ENCODE data around the gene ARHGAP33. TPM values are rescaled to one million over a fixed set of nuclear protein-coding genes. Genes with fewer than 3 reads are reported as not detected.

ARHGAP33 gene
- total RNA-seq, 2 donors from 2014 or later, result 1.3 to 1.4 TPM

DNA sequence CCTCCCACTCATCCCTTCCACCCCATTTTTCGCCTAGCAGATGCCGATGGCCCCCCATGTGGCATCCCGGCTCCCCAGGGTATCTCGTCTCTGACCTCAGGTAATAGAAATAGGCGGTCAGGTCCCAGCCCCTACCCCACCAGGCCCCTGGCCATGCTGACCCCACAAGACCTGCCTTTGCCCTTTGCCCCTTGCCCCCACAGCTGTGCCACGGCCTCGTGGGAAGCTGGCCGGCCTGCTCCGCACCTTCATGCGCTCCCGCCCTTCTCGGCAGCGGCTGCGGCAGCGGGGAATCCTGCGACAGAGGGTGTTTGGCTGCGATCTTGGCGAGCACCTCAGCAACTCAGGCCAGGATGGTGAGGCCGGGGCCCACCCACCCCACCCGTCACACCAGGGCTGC is 5.4 kb downstream of the ARHGAP33 start:
- peaks cover 0 to 6% of the 10 kb centered on the region in 2 donors for H3K4me1 ChIP-seq
- peaks cover 8% of the 10 kb centered on the region for H3K36me3 ChIP-seq
- TF ChIP-seq, protein P1, sequence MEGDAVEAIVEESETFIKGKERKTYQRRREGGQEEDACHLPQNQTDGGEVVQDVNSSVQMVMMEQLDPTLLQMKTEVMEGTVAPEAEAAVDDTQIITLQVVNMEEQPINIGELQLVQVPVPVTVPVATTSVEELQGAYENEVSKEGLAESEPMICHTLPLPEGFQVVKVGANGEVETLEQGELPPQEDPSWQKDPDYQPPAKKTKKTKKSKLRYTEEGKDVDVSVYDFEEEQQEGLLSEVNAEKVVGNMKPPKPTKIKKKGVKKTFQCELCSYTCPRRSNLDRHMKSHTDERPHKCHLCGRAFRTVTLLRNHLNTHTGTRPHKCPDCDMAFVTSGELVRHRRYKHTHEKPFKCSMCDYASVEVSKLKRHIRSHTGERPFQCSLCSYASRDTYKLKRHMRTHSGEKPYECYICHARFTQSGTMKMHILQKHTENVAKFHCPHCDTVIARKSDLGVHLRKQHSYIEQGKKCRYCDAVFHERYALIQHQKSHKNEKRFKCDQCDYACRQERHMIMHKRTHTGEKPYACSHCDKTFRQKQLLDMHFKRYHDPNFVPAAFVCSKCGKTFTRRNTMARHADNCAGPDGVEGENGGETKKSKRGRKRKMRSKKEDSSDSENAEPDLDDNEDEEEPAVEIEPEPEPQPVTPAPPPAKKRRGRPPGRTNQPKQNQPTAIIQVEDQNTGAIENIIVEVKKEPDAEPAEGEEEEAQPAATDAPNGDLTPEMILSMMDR (IDR thresholded peaks at IDR 0.05), result no peak
- H3K4me3 ChIP-seq, result no peak overlapping the region
- H3K27me3 ChIP-seq, result no peaks in the 10 kb centered on the region
- DNase-seq (ENCODE audit: low spot score), result no peak
- no peaks in the 10 kb centered on the region for H3K9me3 ChIP-seq
- no peak overlapping the region for H3K27ac ChIP-seq

- Histone ChIP-seq H3K9me3 (no peaks in the 10 kb centered on the region), H3K27ac (no peak overlapping the region), H3K27me3 (no peaks in the 10 kb centered on the region), H3K4me3 (no peak overlapping the region), H3K4me1 (no peaks in the 10 kb centered on the region), H3K36me3 (peaks cover 8% of the 10 kb centered on the region)
- TF ChIP-seq, protein P1 (IDR thresholded peaks at IDR 0.05), result no peak
- no peak for DNase-seq (ENCODE audit: low spot score)
Observed at GRCh38 chr19:35781650-35782049, 6.3 kb downstream of the ARHGAP33 start.

GRCh38 chr19:35782589-35782988 is 7.2 kb downstream of the ARHGAP33 start:
- H3K4me3 ChIP-seq, result no peak overlapping the region
- H3K27ac ChIP-seq, result no peak overlapping the region
- H3K4me1 ChIP-seq, result no peaks in the 10 kb centered on the region
- no peaks in the 10 kb centered on the region for H3K9me3 ChIP-seq
- H3K27me3 ChIP-seq, result no peaks in the 10 kb centered on the region
- TF ChIP-seq, protein P1 (IDR thresholded peaks at IDR 0.05), result no peak
- no peak for DNase-seq (ENCODE audit: low spot score)
- H3K36me3 ChIP-seq, result peaks cover 8% of the 10 kb centered on the region

GRCh38 chr19:35783469-35784434 is 8.4 kb downstream of the ARHGAP33 start:
- Histone ChIP-seq H3K9me3 (no peaks in the 10 kb centered on the region), H3K27ac (no peak overlapping the region), H3K36me3 (peaks cover 8% of the 10 kb centered on the region), H3K4me3 (no peak overlapping the region), H3K27me3 (no peaks in the 10 kb centered on the region), H3K4me1 (no peaks in the 10 kb centered on the region)
- TF ChIP-seq, protein P1 (IDR thresholded peaks at IDR 0.05), result no peak
- DNase-seq (ENCODE audit: low spot score), result no peak

GRCh38 chr19:35784503-35785338 is 9.4 kb downstream of the ARHGAP33 start:
- Histone ChIP-seq H3K4me3 (no peak overlapping the region), H3K9me3 (no peaks in the 10 kb centered on the region), H3K4me1 (no peaks in the 10 kb centered on the region), H3K27ac (no peak overlapping the region), H3K27me3 (no peaks in the 10 kb centered on the region), H3K36me3 (peaks cover 8% of the 10 kb centered on the region)
- DNase-seq (ENCODE audit: low spot score), result no peak
- TF ChIP-seq, protein P1 (IDR thresholded peaks at IDR 0.05), result no peak

Data from right atrium auricular region (tissue), 2 donors.